GM18507 (cell line): ENCODE measurements around the gene KIF26B.

Experiments
- DNase-seq: peaks from one replicate; pipeline ENCODE4 v3.0.0; 2011; ENCODE audit warnings: low read depth; ENCODE audit not compliant: insufficient read length; ENCODE audit errors: extremely low spot score
- FAIRE-seq: peaks from 2 replicates; lab custom pipeline; 2011; peaks lifted over from hg19 to GRCh38; lab: Jason Lieb, UNC

Gene KIF26B

DNA sequence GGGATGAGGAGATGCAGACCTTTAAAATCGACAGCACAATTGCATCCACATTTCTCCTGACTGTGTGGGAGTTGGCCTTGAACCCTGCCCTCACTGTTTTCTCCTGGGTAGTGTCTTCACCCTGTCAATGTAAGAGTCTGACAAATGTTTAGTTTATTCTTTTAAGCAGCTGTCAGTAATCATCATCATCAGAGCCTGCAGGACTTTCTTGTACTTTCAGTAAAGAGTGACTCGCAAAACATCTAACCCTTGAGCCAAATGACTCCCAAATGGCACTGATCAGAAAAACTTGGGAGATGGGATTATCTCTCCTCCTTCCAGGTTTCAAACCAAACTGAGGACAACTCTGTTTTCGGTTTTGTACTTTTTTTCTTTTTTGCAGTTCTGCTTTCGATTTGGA, 460.2 kb downstream of the KIF26B start:
- DNase-seq (no peak), FAIRE-seq (no peak)

DNA sequence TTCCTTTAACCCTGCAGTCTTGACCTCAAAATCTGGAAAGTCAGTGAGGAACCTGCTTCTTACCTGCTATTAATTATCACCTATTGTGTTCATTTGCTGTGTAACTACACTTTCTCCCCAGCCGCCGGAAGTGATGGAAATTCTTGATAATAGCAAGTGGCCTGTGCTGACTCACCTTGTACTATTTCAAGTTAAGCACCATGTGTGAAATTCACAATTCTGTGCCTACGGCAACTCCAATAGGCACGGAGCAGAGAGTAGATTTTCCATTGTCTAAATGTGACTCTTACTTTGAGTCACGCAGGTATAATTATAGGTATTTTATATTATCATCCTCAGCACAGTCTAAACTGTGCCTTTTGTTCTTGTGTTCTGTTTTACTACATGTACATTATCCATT, 466.8 kb downstream of the KIF26B start:
- DNase-seq (no peak), FAIRE-seq (no peak)

DNA sequence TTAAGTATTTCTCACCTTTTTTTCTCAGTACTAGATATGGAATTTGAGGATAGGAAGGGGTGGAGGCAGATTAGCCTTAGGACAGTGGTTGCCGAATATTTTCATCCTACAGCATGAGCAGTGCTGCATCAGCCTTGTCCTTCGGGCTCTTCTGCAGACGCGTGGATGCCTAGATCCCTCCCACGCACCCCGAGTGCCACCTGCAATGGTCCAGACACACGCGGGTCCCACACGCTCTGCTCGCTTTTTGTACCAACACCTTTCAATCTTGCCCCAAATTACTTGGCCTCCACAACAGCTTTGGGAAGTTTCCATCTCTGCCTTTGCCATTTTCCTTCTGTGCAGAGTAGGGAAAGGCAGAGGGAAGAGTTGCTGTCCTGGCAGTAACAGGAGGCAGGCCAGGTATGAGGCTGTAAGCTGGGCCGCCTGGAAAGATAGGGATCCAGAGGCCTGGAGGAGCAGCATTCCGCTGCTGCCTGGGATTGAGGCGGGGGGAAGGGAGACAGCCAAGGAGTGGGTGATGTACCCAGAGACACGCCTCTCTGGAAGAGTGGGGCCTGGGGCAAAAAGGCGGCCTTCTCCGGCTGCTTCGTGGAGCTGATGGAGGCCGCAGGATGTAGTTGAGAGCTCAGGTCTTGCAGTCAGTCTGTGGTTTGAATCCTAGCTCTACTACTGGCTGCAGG, 467.7 kb downstream of the KIF26B start:
- no peak for FAIRE-seq

GRCh38 chr1:245641384-245641783, 486.6 kb downstream of the KIF26B start:
- FAIRE-seq = no peak

More for the DNA sequence above, 467.7 kb downstream of the KIF26B start:
- no peak for DNase-seq

GRCh38 chr1:245645406-245645805, 490.6 kb downstream of the KIF26B start:
- FAIRE-seq (no peak), DNase-seq (no peak)

More at GRCh38 chr1:245641384-245641783, 486.6 kb downstream of the KIF26B start:
- DNase-seq = no peak

DNA sequence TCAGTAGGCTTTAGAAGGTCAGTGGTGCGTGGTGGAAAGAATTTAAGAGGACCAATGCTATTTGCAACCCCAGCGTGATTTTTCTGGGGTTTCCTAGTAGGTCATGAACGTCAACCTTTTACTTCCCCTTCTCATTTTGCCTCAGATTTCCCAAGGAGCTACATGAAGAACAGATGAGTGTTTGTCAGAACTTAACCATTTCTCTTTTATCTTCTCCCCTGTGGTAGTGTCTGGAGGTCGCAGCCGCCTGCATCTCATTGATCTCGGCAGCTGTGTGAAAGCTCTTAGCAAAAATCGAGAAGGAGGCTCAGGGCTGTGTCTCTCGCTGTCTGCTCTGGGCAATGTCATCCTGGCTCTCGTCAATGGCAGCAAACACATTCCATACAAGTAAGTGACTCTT, 491.1 kb downstream of the KIF26B start:
- FAIRE-seq (peak; percentile 72), DNase-seq (no peak)

DNA sequence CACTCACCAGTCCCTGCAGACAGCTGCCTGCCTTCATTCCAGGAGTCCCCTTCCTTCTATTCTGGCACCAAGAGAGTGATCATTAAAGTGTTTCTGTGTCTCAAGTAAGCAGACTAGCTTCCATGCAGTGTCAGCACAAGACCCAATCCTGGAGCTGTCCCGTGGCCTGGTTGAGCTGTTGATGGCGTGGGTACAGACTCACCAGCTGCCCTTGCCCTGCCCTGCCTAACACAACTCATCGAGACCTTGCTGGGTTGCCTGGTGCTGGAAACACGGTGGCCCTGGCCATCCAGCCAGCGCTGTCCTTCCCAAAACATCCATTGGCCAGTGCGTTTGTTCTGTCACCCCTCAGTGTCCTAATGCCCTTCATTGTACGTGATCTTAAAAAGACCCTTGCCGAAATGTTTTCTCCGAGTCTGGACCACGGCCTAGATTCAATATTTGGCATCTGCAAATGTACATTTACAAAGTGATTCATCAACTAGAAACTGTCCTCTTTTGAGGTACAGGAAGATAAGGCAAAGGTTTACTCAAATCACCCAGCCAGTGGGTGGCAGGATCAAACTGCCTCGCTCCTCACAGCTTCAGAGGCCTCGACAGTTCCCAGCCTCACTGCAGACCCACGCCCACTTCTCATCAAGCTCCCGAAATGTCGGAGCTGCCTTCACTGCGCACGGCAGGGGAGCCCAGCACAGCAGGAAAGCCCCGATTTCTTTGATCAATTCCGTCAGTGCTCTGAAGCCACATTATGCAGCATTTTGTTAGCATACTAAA, 494.2 kb downstream of the KIF26B start:
- DNase-seq (no peak), FAIRE-seq (no peak)

DNA sequence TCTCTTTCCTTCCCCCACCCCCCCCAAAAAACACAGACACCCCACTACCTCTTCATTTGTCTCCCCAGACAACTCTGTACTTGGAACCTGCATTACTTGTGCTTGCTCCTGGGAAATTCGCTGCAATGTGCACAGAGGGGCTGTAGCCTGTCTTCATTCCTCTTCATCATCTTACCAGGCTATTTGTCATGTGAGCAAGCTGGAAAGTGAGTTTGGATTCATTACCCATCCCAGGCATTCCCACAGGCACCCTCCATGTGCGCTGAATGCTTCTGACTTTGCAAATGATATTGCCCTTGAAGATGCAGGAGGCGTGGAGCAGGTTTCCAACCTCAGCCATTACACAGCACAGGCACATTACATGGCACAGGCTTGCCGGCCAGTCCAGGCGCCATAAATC, 494.9 kb downstream of the KIF26B start:
- DNase-seq = no peak
- no peak for FAIRE-seq

DNA sequence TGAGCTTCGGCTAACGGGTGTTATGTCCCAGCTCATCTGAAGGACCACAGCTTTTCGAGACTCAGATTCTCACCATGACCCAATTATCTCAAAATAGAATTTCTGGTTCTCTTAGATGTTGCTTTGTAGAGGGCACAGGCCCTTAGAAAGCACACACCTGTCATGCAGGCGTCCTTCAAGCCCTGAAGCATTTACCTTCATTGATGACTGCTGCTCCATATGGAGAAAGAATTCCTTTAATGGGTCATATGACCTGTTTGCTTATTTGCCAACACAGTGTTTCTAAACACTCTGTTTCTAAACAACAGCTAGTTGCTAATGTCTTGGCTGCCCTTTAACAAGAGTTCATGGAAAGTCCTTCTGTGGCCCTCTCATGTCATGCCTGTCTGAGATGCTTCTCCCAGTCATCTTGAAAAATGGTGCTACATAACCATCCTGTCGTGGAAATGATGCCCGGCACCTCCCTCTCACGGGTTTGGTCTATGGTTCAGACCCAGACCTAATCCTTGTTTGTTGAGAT, 495.7 kb downstream of the KIF26B start:
- DNase-seq (no peak), FAIRE-seq (no peak)

- DNase-seq = no peak
- no peak for FAIRE-seq
Measured at GRCh38 chr1:245651093-245651492, 496.3 kb downstream of the KIF26B start.

DNA sequence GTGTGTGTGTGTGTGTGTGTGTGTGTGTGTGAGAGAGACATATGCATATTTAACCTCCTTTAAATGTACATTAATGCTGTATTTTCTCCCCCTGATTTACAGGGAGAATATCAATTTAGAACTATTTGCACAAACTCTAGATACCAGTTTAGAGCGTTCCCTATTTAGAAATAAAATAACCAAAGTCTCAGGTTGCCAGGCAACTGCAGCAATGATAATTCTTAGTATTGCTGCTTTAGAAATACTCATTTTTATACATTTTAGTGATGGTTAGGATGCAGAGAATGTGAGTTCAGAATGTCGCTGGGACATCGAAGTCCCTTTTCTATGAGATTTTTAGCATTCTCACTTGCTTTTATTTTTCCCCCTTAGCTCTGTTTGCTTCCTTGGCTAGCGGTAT, 497.3 kb downstream of the KIF26B start:
- no peak for FAIRE-seq
- DNase-seq = no peak

GRCh38 chr1:245652660-245653427, 498.1 kb downstream of the KIF26B start:
- no peak for FAIRE-seq
- DNase-seq = no peak

GRCh38 chr1:245654460-245655050, 499.8 kb downstream of the KIF26B start:
- no peak for FAIRE-seq
- DNase-seq = no peak

GRCh38 chr1:245656189-245656717, 501.5 kb downstream of the KIF26B start:
- no peak for DNase-seq
- FAIRE-seq = no peak

DNA sequence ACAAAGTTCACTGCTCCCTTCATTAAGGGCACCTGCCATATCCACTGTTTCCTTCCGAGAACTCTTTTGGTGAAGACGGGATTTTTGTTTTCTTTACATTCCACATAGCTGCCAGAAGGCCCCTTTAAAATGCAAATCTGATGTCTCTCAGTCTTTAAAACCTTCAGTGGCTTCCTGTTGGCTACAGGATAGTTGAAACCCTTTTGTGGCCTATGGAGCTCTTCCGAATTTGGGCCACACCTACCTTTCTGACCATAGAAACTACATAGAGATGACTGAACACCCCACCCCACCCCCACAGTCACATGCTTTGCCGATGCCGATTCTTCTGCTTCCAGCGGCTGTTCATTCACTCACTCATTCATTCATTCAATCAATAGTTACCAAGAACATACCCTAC, 502.6 kb downstream of the KIF26B start:
- DNase-seq (no peak), FAIRE-seq (no peak)

- FAIRE-seq (no peak), DNase-seq (no peak)
Measured at GRCh38 chr1:245663373-245663772, 508.6 kb downstream of the KIF26B start.

DNA sequence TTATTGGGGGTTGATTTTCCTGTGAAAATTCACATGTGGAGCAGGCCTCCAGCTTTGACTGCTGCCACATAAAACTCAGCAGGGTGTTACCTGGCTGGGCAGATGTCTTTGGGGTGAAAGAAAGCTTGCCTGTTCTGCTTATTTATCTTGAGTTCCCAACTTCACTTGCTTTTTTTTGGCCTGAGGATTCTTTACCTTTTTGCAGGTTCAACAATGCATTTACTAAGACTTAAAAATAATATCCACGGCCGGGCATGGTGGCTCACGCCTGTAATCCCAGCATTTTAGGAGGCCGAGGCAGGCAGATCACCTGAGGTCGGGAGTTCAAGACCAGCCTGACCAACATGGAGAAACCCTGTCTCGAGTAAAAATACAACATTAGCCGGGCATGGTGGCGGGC, 509.1 kb downstream of the KIF26B start:
- DNase-seq (no peak), FAIRE-seq (no peak)

- FAIRE-seq (no peak), DNase-seq (no peak)
Measured at GRCh38 chr1:245666412-245666811, 511.6 kb downstream of the KIF26B start.

- FAIRE-seq = no peak
- no peak for DNase-seq
Measured at GRCh38 chr1:245671349-245671748, 516.6 kb downstream of the KIF26B start.
